ENCODE data around the gene FAM181A. TPM values are rescaled to one million over a fixed set of nuclear protein-coding genes. Genes with fewer than 3 reads are reported as not detected.

FAM181A gene
- total and polyA plus RNA-seq, 10 of the 15 experiments (the other 5 are each of a cell fraction or from before 2014, with no cell fraction given) = not detected

- Histone ChIP-seq H3K79me2 (ENCODE audit: control insufficient read depth, insufficient read depth, low read length) (no peaks in the 10 kb centered on the region), H3K4me3 (no peak overlapping the region), H3K36me3 (ENCODE audit: control insufficient read depth in 2 of 2, insufficient read depth in 2 of 2, low read length in 1 of 2) (no peaks in the 10 kb centered on the region), H3K4me1 (ENCODE audit: control insufficient read depth, insufficient read depth, low read length) (no peaks in the 10 kb centered on the region), H2AFZ (ENCODE audit: control insufficient read depth, low read depth, low read length) (no peak overlapping the region), H4K20me1 (ENCODE audit: control insufficient read depth, insufficient read depth) (no peaks in the 10 kb centered on the region), H3K27ac (ENCODE audit: control insufficient read depth, insufficient read depth) (no peak overlapping the region), H3K27me3 (replicated peaks in 1 of 2; ENCODE audit: control insufficient read depth in 2 of 2, insufficient read depth in 2 of 2, low read length in 1 of 2) (peaks cover 6 to 12% of the 10 kb centered on the region in 2 experiments), H3K4me2 (ENCODE audit: control insufficient read depth, insufficient read depth) (no peak overlapping the region), H3K9ac (ENCODE audit: control insufficient read depth, insufficient read depth, low read length) (no peak overlapping the region), H3K9me3 (replicated peaks; ENCODE audit: control insufficient read depth, insufficient read depth, low read length) (no peaks in the 10 kb centered on the region)
- POLR2A ChIA-PET = no interaction called here
- in situ Hi-C loops (cut with MboI) (no loop called here), intact Hi-C loops (cut with micrococcal nuclease; ENCODE audit: unreplicated experiment) (loop anchor here (1.0 to 5.0 kb wide), 2 partner anchors 161 to 238 kb away; no protein-coding TSS in a partner anchor)
- SMC1A ChIA-PET (ENCODE audit: uncharacterized antibody, unreplicated experiment) = interaction anchor here (1.0 kb wide), 1 partner anchor 238 kb away, joined by 5 read pairs; no protein-coding TSS in a partner anchor
- no TSS peak for BruUV-seq (replicated peaks)
- FAIRE-seq (no peak), DNase-seq (ENCODE audit: low read depth, low spot score) (no peak), ATAC-seq (peak; percentile 90)
- CTCF ChIA-PET = interaction anchor here (1.1 to 9.5 kb wide), 2 partner anchors 15 to 238 kb away, joined by 3 to 55 read pairs; no protein-coding TSS in a partner anchor
- RAD21 ChIA-PET (ENCODE audit: unreplicated experiment) = no interaction called here
- 28% methylated on average over 13 of the region's 13 CpGs for WGBS (ENCODE audit: insufficient coverage, insufficient replicate concordance, low lambda C conversion rate, missing lambda C conversion rate)
- no peak for TF ChIP-seq POLR2AphosphoS5 (IDR thresholded peaks at IDR 0.05; ENCODE audit: low read length)
- peak; percentile 57; the same call in 1 of the 2 replicates for TF ChIP-seq YY1 (IDR thresholded peaks at IDR 0.05; ENCODE audit: low read depth, low read length)
- TF ChIP-seq CEBPZ (IDR thresholded peaks at IDR 0.05; ENCODE audit: low read depth, low read length) = no peak
- no peak for TF ChIP-seq EGR1 (IDR thresholded peaks at IDR 0.05; ENCODE audit: borderline replicate concordance in 1 of 2, low read depth in 2 of 2, low read length in 2 of 2)
- TF ChIP-seq HDAC2 (IDR thresholded peaks at IDR 0.05) = no peak
- TF ChIP-seq SREBF1 (IDR thresholded peaks at IDR 0.05; ENCODE audit: low read length) = no peak
- TF ChIP-seq BCLAF1 (IDR thresholded peaks at IDR 0.05) = no peak
- no peak for TF ChIP-seq ATF7 (IDR thresholded peaks at IDR 0.05; ENCODE audit: low read depth)
- TF ChIP-seq WRNIP1 (IDR thresholded peaks at IDR 0.05; ENCODE audit: borderline replicate concordance, low read depth, low read length) = no peak
- TF ChIP-seq CBX3 (IDR thresholded peaks at IDR 0.05; ENCODE audit: borderline replicate concordance, low read depth) = no peak
- TF ChIP-seq PKNOX1 (IDR thresholded peaks at IDR 0.05) = no peak
- peak; percentile 75 for TF ChIP-seq RAD21 (IDR thresholded peaks at IDR 0.05; ENCODE audit: insufficient read depth, low read depth, low read length)
- no peak for TF ChIP-seq RB1 (IDR thresholded peaks at IDR 0.05; ENCODE audit: borderline replicate concordance)
- TF ChIP-seq SUZ12 (IDR thresholded peaks at IDR 0.05; ENCODE audit: unreplicated experiment) = no peak
- 0 out of 2 replicates have a peak, but pooled peaks have one; percentile 17 for TF ChIP-seq LARP7 (IDR thresholded peaks at IDR 0.05)
- TF ChIP-seq CHD4 (IDR thresholded peaks at IDR 0.05) = no peak
- TF ChIP-seq ETV6 (conservative IDR thresholded peaks at IDR 0.05 in 1 of 2, IDR thresholded peaks at IDR 0.05 in 1 of 2; ENCODE audit: borderline replicate concordance in 1 of 2, low read depth in 1 of 2) = no peak
These were observed 34.1 kb upstream of the FAM181A start for GRCh38 chr14:93892923-93893558.
